ENCODE measurements around the gene LIN28A. TPM values are rescaled to one million over a fixed set of nuclear protein-coding genes. Genes with fewer than 3 reads are reported as not detected.

Gene LIN28A
- total and polyA plus RNA-seq, 2 experiments from 2014 or later, result 604 to 1,571 TPM

DNA sequence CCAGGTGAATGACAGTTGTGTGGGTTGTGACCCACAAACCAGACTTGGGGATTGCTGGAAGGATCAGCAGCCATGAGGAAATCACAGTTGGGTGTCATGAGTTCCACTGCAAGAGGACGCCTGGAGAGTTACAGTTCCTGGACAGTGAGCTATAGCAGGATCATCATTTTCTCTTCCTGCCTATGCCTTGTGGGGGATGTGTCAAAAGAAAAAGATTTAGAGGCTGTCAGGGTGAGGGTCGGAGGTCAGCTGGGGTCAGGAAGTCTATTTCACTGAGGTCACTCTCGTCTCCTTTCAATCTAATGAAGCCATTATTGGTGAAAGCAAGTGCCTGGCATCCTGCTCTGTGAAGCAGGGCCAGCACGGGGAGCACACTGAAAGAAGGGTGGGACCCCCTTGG, 7.0 kb upstream of the LIN28A start:
- no peak overlapping the region for H3K27ac ChIP-seq (ENCODE audit: low read depth)

More for the DNA sequence above, 7.0 kb upstream of the LIN28A start:
- no peak overlapping the region for H2AFZ ChIP-seq
- no peak overlapping the region for H3K4me3 ChIP-seq
- H3K4me1 ChIP-seq (ENCODE audit: insufficient read depth), result peaks cover under 1% of the 10 kb centered on the region; the same call in 1 of the 2 replicates
- no peaks in the 10 kb centered on the region for H3K36me3 ChIP-seq (ENCODE audit: insufficient read depth)
- ATAC-seq (no peak), DNase-seq (ENCODE audit: low spot score) (no peak)
- no peak overlapping the region for H3K27ac Mint-ChIP-seq
- H3K9me2 ChIP-seq (ENCODE audit: insufficient read depth), result no peaks in the 10 kb centered on the region
- H4K20me1 ChIP-seq (replicated peaks; ENCODE audit: insufficient read depth), result peaks cover 2% of the 10 kb centered on the region; the same call in 1 of the 2 replicates
- peaks cover 6% of the 10 kb centered on the region for H3K4me1 Mint-ChIP-seq
- no peak overlapping the region for H3K4me3 Mint-ChIP-seq
- TF ChIP-seq JUNB (IDR thresholded peaks at IDR 0.05; ENCODE audit: unreplicated experiment) (no peak), POLR2AphosphoS5 (IDR thresholded peaks at IDR 0.05; ENCODE audit: low read depth) (no peak), CREB1 (CRISPR knock-in tag; IDR thresholded peaks at IDR 0.05; ENCODE audit: low read depth) (no peak), NANOG (IDR thresholded peaks at IDR 0.05; ENCODE audit: borderline replicate concordance) (no peak)
- TF ChIP-seq, protein P1, sequence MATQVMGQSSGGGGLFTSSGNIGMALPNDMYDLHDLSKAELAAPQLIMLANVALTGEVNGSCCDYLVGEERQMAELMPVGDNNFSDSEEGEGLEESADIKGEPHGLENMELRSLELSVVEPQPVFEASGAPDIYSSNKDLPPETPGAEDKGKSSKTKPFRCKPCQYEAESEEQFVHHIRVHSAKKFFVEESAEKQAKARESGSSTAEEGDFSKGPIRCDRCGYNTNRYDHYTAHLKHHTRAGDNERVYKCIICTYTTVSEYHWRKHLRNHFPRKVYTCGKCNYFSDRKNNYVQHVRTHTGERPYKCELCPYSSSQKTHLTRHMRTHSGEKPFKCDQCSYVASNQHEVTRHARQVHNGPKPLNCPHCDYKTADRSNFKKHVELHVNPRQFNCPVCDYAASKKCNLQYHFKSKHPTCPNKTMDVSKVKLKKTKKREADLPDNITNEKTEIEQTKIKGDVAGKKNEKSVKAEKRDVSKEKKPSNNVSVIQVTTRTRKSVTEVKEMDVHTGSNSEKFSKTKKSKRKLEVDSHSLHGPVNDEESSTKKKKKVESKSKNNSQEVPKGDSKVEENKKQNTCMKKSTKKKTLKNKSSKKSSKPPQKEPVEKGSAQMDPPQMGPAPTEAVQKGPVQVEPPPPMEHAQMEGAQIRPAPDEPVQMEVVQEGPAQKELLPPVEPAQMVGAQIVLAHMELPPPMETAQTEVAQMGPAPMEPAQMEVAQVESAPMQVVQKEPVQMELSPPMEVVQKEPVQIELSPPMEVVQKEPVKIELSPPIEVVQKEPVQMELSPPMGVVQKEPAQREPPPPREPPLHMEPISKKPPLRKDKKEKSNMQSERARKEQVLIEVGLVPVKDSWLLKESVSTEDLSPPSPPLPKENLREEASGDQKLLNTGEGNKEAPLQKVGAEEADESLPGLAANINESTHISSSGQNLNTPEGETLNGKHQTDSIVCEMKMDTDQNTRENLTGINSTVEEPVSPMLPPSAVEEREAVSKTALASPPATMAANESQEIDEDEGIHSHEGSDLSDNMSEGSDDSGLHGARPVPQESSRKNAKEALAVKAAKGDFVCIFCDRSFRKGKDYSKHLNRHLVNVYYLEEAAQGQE (IDR thresholded peaks at IDR 0.05; ENCODE audit: unreplicated experiment), result no peak
- TF ChIP-seq, protein P2, sequence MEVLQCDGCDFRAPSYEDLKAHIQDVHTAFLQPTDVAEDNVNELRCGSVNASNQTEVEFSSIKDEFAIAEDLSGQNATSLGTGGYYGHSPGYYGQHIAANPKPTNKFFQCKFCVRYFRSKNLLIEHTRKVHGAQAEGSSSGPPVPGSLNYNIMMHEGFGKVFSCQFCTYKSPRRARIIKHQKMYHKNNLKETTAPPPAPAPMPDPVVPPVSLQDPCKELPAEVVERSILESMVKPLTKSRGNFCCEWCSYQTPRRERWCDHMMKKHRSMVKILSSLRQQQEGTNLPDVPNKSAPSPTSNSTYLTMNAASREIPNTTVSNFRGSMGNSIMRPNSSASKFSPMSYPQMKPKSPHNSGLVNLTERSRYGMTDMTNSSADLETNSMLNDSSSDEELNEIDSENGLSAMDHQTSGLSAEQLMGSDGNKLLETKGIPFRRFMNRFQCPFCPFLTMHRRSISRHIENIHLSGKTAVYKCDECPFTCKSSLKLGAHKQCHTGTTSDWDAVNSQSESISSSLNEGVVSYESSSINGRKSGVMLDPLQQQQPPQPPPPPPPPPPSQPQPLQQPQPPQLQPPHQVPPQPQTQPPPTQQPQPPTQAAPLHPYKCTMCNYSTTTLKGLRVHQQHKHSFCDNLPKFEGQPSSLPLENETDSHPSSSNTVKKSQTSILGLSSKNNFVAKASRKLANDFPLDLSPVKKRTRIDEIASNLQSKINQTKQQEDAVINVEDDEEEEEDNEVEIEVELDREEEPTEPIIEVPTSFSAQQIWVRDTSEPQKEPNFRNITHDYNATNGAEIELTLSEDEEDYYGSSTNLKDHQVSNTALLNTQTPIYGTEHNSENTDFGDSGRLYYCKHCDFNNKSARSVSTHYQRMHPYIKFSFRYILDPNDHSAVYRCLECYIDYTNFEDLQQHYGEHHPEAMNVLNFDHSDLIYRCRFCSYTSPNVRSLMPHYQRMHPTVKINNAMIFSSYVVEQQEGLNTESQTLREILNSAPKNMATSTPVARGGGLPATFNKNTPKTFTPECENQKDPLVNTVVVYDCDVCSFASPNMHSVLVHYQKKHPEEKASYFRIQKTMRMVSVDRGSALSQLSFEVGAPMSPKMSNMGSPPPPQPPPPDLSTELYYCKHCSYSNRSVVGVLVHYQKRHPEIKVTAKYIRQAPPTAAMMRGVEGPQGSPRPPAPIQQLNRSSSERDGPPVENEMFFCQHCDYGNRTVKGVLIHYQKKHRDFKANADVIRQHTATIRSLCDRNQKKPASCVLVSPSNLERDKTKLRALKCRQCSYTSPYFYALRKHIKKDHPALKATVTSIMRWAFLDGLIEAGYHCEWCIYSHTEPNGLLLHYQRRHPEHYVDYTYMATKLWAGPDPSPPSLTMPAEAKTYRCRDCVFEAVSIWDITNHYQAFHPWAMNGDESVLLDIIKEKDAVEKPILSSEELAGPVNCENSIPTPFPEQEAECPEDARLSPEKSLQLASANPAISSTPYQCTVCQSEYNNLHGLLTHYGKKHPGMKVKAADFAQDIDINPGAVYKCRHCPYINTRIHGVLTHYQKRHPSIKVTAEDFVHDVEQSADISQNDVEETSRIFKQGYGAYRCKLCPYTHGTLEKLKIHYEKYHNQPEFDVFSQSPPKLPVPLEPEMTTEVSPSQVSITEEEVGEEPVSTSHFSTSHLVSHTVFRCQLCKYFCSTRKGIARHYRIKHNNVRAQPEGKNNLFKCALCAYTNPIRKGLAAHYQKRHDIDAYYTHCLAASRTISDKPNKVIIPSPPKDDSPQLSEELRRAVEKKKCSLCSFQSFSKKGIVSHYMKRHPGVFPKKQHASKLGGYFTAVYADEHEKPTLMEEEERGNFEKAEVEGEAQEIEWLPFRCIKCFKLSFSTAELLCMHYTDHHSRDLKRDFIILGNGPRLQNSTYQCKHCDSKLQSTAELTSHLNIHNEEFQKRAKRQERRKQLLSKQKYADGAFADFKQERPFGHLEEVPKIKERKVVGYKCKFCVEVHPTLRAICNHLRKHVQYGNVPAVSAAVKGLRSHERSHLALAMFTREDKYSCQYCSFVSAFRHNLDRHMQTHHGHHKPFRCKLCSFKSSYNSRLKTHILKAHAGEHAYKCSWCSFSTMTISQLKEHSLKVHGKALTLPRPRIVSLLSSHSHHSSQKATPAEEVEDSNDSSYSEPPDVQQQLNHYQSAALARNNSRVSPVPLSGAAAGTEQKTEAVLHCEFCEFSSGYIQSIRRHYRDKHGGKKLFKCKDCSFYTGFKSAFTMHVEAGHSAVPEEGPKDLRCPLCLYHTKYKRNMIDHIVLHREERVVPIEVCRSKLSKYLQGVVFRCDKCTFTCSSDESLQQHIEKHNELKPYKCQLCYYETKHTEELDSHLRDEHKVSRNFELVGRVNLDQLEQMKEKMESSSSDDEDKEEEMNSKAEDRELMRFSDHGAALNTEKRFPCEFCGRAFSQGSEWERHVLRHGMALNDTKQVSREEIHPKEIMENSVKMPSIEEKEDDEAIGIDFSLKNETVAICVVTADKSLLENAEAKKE (CRISPR knock-in tag; IDR thresholded peaks at IDR 0.05), result no peak
- TF ChIP-seq, protein P3, sequence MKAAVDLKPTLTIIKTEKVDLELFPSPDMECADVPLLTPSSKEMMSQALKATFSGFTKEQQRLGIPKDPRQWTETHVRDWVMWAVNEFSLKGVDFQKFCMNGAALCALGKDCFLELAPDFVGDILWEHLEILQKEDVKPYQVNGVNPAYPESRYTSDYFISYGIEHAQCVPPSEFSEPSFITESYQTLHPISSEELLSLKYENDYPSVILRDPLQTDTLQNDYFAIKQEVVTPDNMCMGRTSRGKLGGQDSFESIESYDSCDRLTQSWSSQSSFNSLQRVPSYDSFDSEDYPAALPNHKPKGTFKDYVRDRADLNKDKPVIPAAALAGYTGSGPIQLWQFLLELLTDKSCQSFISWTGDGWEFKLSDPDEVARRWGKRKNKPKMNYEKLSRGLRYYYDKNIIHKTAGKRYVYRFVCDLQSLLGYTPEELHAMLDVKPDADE (IDR thresholded peaks at IDR 0.05), result no peak
- H3K36me3 Mint-ChIP-seq (ENCODE audit: low read depth), result no peaks in the 10 kb centered on the region
- no peaks in the 10 kb centered on the region for H3K27me3 ChIP-seq (ENCODE audit: insufficient read depth)
- peaks cover 8% of the 10 kb centered on the region for H3K27me3 Mint-ChIP-seq (ENCODE audit: insufficient read depth, low read depth, poor library complexity)
- no peaks in the 10 kb centered on the region for H3K79me2 ChIP-seq (replicated peaks; ENCODE audit: insufficient read depth)
- no peak overlapping the region for H3K4me2 ChIP-seq
- no peaks in the 10 kb centered on the region for H3K9me3 Mint-ChIP-seq
- H3F3A ChIP-seq (replicated peaks; ENCODE audit: low read depth), result no peaks in the 10 kb centered on the region

Measured in GM23338 (cell line).